Prostate gland (tissue), 2 donors: ENCODE results near the gene TBC1D19. TPM values are rescaled to one million over a fixed set of nuclear protein-coding genes. Genes with fewer than 3 reads are reported as not detected.

ENCODE experiments used
- DNase-seq: peaks from one replicate; pipeline ENCODE4 v3.0.0-alpha.2; 2019; ENCODE audit warnings: low spot score
- H3K27ac ChIP-seq, 2 donors: fragments of 200-600 bp; sonication (generic); 2 replicates each; pipeline ENCODE4 v1.5.1; 2017 to 2019
- H3K27me3 ChIP-seq: fragments of 200-600 bp; sonication (generic); replicated peaks from 2 replicates; pipeline ENCODE4 v1.5.1; 2019; ENCODE audit not compliant: insufficient read depth
- H3K36me3 ChIP-seq, 2 donors: fragments of 200-600 bp; sonication (generic); 1 replicate in 1 of 2; 2 replicates in 1 of 2; pipeline versions ENCODE4 v1.5.1 to v1.8.1; 2017 to 2019
- H3K4me1 ChIP-seq: fragments of 200-600 bp; sonication (generic); replicated peaks from 2 replicates; pipeline ENCODE4 v1.5.1; 2019
- H3K4me3 ChIP-seq, 2 donors: fragments of 200-600 bp; sonication (generic); 2 replicates each; pipeline ENCODE4 v1.5.1; 2017 to 2019
- H3K9me3 ChIP-seq: fragments of 200-600 bp; sonication (generic); 2 replicates; pipeline ENCODE4 v1.5.1; 2017
- CTCF ChIP-seq, 4 experiments: fragments of 200-600 bp in 2 of 4; fragments of 450-650 bp in 2 of 4; sonication (generic) in 2 of 4; IDR thresholded peaks; 1 replicate in 3 of 4; 2 replicates in 1 of 4; pipeline ENCODE4 v1.5.1; 2016 to 2019; ENCODE audit warnings: antibody characterized with exemption in 4 of 4, mild to moderate bottlenecking in 2 of 4, moderate library complexity in 2 of 4
- POLR2A ChIP-seq: fragments of 450-650 bp; IDR thresholded peaks from one replicate; pipeline ENCODE4 v1.6.1; 2016; ENCODE audit warnings: antibody characterized with exemption, mild to moderate bottlenecking
- POLR2AphosphoS5 ChIP-seq: sonication (generic); formaldehyde crosslinking; IDR thresholded peaks from one replicate; pipeline ENCODE4 v1.6.1; 2017; ENCODE audit warnings: antibody characterized with exemption
- WGBS: methylation state at CpG from one replicate; pipeline ENCODE4 v1.1.5; 2018; 5-methylcytosine and 5-hydroxymethylcytosine counted together
- intact Hi-C: fragments of 100-400 bp; cut with DNase I; formaldehyde crosslinking; loops from one replicate; pipeline ENCODE4 v1.14.2; 2022
- total RNA-seq, 2 donors: library from RNA; depleted of rRNA; stranded (reverse); fragments of >200 nt; gene quantifications; one replicate each; pipeline ENCODE4 v1.1.0, GENCODE V29; 2016

Gene TBC1D19
- total RNA-seq, 2 donors from 2014 or later: 11.3 to 19.9 TPM

- Histone ChIP-seq H3K4me1 (no peaks in the 10 kb centered on the region), H3K36me3 (no peaks in the 10 kb centered on the region), H3K4me3 (no peak overlapping the region), H3K27me3 (no peaks in the 10 kb centered on the region), H3K27ac (no peak overlapping the region), H3K9me3 (no peaks in the 10 kb centered on the region)
- no peak for DNase-seq
- 97% methylated on average over 2 of the region's 2 CpGs for WGBS
- intact Hi-C loops: no loop called here
- TF ChIP-seq POLR2A (no peak), CTCF (IDR thresholded peaks at IDR 0.05) (no peak)
These were observed 26.0 kb downstream of the TBC1D19 start for GRCh38 chr4:26609868-26610267.

DNA sequence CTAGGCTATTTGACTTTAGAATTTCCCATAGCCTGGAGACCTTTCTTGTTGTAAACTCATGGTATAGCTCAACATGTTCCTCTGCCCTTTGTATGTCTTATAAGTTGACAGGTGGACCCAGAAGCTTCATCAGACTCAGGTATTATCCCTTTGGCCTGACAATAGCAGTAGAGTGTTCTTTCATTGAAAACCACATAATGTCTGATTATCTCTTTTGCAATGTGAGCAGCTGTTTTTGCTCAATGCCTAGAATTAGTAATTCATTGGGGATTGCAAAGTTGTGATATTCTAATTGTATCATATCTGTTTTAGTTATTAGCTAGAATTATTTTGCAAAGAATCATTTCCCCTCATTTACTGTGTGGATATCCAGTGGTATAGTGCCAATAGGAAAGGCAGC is 27.5 kb downstream of the TBC1D19 start:
- Histone ChIP-seq H3K27ac (no peak overlapping the region), H3K4me1 (no peaks in the 10 kb centered on the region), H3K9me3 (no peaks in the 10 kb centered on the region), H3K27me3 (no peaks in the 10 kb centered on the region), H3K36me3 (no peaks in the 10 kb centered on the region), H3K4me3 (no peak overlapping the region)
- intact Hi-C loops: no loop called here
- TF ChIP-seq CTCF (IDR thresholded peaks at IDR 0.05) (no peak), POLR2A (no peak), POLR2AphosphoS5 (no peak)
- DNase-seq: no peak

DNA sequence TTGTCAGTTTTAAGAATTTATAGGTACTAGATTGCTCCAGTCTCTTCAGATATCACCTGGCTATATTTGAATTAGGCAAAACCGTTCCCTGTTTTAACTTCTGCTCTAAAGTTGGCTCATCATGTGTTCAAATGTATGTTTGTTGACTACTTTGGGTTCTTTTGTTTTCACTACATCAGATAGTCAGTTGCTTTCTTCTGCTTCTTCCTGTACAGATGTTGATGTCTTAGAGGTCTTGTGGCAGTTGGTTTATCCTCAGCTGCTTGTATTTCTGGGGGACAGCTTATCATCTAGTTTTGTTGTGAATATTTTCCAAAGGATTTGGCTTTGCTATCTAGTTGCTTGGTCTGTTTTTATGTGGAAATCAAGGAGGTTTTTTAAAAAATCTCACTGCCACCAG is 28.0 kb downstream of the TBC1D19 start:
- WGBS: 48% methylated on average over 1 of the region's 1 CpG
- no peak overlapping the region for H3K4me3 ChIP-seq
- H3K27me3 ChIP-seq: no peaks in the 10 kb centered on the region
- H3K4me1 ChIP-seq: no peaks in the 10 kb centered on the region
- DNase-seq: no peak
- no peak overlapping the region for H3K27ac ChIP-seq
- no peaks in the 10 kb centered on the region for H3K36me3 ChIP-seq
- no peaks in the 10 kb centered on the region for H3K9me3 ChIP-seq
- intact Hi-C loops: no loop called here
- no peak for TF ChIP-seq POLR2AphosphoS5
- no peak for TF ChIP-seq POLR2A
- no peak for TF ChIP-seq CTCF (IDR thresholded peaks at IDR 0.05)

- no peak overlapping the region for H3K4me3 ChIP-seq
- intact Hi-C loops: no loop called here
- no peak for DNase-seq
- no peaks in the 10 kb centered on the region for H3K4me1 ChIP-seq
- H3K36me3 ChIP-seq: no peaks in the 10 kb centered on the region
- 91% methylated on average over 1 of the region's 1 CpG for WGBS
- H3K27ac ChIP-seq: no peak overlapping the region
- no peaks in the 10 kb centered on the region for H3K9me3 ChIP-seq
- no peaks in the 10 kb centered on the region for H3K27me3 ChIP-seq
- no peak for TF ChIP-seq POLR2AphosphoS5
- TF ChIP-seq CTCF (IDR thresholded peaks at IDR 0.05): no peak
- no peak for TF ChIP-seq POLR2A
These were observed 29.4 kb downstream of the TBC1D19 start for GRCh38 chr4:26613237-26613636.

- no peaks in the 10 kb centered on the region for H3K36me3 ChIP-seq
- no peaks in the 10 kb centered on the region for H3K9me3 ChIP-seq
- H3K27me3 ChIP-seq: no peaks in the 10 kb centered on the region
- DNase-seq: no peak
- 78% methylated on average over 3 of the region's 3 CpGs for WGBS
- no peaks in the 10 kb centered on the region for H3K4me1 ChIP-seq
- intact Hi-C loops: no loop called here
- no peak for TF ChIP-seq POLR2A
- no peak for TF ChIP-seq POLR2AphosphoS5
- no peak for TF ChIP-seq CTCF (IDR thresholded peaks at IDR 0.05)
- no peak overlapping the region for H3K27ac ChIP-seq
- no peak overlapping the region for H3K4me3 ChIP-seq
These were observed 29.9 kb downstream of the TBC1D19 start for GRCh38 chr4:26613735-26614134.
